Stimulated activated naive CD4-positive, alpha-beta T cell treated with Interleukin-2 at 50 U/mL for 16 hours (primary cell): ENCODE data around the gene CPSF7.
"Not testable (repeated sequence)": the region's sequence is repeated elsewhere in the genome, so short reads cannot be mapped to it uniquely, and the experiment has no call there.

Experiments used
- DNase-seq: peaks from one replicate; lab custom pipeline; 2025; lab: John Stamatoyannopoulos, UW

CPSF7 gene

GRCh38 chr11:61384271-61385242, 45.2 kb downstream of the CPSF7 start:
- DNase-seq, result no peak

- DNase-seq, result not testable (repeated sequence)
Observed at GRCh38 chr11:61383859-61384258, 45.9 kb downstream of the CPSF7 start.

GRCh38 chr11:61380884-61381283, 48.9 kb downstream of the CPSF7 start:
- DNase-seq, result no peak

GRCh38 chr11:61378713-61379313, 51.0 kb downstream of the CPSF7 start:
- no peak for DNase-seq

GRCh38 chr11:61377461-61378160, 52.2 kb downstream of the CPSF7 start:
- DNase-seq, result no peak

GRCh38 chr11:61375761-61376108, 54.0 kb downstream of the CPSF7 start:
- no peak for DNase-seq

- DNase-seq, result no peak
Observed at GRCh38 chr11:61372659-61373420, 56.9 kb downstream of the CPSF7 start.

GRCh38 chr11:61370349-61371005, 59.3 kb downstream of the CPSF7 start:
- no peak for DNase-seq

GRCh38 chr11:61369372-61370348, 60.1 kb downstream of the CPSF7 start:
- DNase-seq, result no peak

- no peak for DNase-seq
Observed at GRCh38 chr11:61368646-61369045, 61.1 kb downstream of the CPSF7 start.

- no peak for DNase-seq
Observed at GRCh38 chr11:61367406-61367805, 62.4 kb downstream of the CPSF7 start.

GRCh38 chr11:61364012-61364675, 65.6 kb downstream of the CPSF7 start:
- no peak for DNase-seq

GRCh38 chr11:61362542-61362875, 67.3 kb downstream of the CPSF7 start:
- peak; percentile 33 for DNase-seq

GRCh38 chr11:61361741-61362541, 67.8 kb downstream of the CPSF7 start, which contains the start of the genes CYB561A3 and TMEM138:
Gene CYB561A3, minus strand, starts transcription at chr11:61361882. Its CDS starts 5,169 bp downstream, at chr11:61356713.
Gene TMEM138, plus strand, starts transcription at chr11:61362374. Its CDS starts 2,017 bp downstream, at chr11:61364391.
- DNase-seq, result peak; percentile 88

GRCh38 chr11:61361237-61361740, 68.5 kb downstream of the CPSF7 start:
- DNase-seq, result no peak

GRCh38 chr11:61359516-61359915, 70.3 kb downstream of the CPSF7 start:
- DNase-seq, result no peak

- no peak for DNase-seq
Observed at GRCh38 chr11:61358566-61358965, 71.2 kb downstream of the CPSF7 start.

- DNase-seq, result no peak
Observed at GRCh38 chr11:61357894-61358239, 71.9 kb downstream of the CPSF7 start.
